ENCODE data around the gene VWC2.

VWC2 gene

DNA sequence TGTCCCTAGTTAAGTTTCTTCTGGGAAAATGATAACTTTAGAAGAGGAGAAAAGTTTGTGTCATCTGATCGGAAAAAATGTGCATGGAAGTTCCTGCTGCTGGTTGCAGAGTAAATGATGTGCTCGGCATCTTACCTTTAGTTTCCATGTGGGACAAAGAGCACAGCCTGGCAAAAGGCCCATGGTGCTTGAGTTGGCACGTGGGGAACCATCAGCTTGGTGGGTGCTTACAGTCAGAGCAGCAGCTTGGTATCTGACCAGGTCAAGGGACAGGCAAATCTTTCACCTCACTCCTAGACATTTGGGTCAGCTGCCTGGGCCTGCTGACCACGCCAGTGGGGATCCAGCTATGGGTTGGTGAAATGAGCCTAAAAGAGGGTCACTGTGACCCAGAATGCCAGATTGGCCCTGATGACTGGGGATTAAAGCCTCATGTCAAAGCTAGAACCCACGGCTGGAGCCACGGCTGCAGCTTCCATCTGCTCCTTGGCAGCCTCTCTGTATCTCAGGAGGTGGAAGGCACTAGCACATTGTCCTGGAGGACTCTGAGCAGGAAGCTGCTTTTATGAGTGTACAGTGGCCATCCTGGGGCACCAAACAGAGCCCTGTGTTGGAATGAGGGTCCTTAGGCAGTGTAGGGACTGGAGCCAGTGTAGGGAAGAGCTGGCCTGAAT lies 24.7 kb downstream of the VWC2 start (continued):
- no peak for TF ChIP-seq ZEB2 (tag by site-specific recombination; IDR thresholded peaks at IDR 0.05)
- TF ChIP-seq TCF7L2 (IDR thresholded peaks at IDR 0.05; ENCODE audit: borderline replicate concordance, low read depth, low read length) = no peak
- TF ChIP-seq, protein P1, sequence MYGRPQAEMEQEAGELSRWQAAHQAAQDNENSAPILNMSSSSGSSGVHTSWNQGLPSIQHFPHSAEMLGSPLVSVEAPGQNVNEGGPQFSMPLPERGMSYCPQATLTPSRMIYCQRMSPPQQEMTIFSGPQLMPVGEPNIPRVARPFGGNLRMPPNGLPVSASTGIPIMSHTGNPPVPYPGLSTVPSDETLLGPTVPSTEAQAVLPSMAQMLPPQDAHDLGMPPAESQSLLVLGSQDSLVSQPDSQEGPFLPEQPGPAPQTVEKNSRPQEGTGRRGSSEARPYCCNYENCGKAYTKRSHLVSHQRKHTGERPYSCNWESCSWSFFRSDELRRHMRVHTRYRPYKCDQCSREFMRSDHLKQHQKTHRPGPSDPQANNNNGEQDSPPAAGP (tag by site-specific recombination; IDR thresholded peaks at IDR 0.05) = no peak
- TF ChIP-seq ZNF747 (tag by site-specific recombination; IDR thresholded peaks at IDR 0.05) = no peak

DNA sequence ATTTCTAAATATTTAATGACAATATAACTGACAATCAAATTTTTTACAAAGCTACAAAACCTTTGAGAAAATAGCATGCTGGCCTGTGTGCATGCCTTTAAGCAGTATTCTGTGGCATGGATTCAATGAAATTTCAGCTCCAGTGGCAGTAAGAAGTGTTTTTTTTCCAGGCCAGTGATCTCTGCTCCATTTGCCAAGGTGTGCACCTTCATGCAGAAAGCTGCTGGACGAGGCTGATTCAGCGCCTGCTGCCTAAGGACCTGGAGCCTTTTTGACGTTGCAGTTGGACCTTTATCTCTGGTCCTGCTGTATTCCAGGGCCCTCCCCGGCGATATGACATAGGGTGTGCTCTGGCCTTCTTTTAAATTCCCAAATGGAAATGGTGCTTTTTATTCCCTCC lies 26.6 kb downstream of the VWC2 start:
- CTCF ChIA-PET = interaction anchor here (0.6 kb wide), 1 partner anchor 1000 kb away, joined by 3 read pairs; no protein-coding TSS in a partner anchor

DNA sequence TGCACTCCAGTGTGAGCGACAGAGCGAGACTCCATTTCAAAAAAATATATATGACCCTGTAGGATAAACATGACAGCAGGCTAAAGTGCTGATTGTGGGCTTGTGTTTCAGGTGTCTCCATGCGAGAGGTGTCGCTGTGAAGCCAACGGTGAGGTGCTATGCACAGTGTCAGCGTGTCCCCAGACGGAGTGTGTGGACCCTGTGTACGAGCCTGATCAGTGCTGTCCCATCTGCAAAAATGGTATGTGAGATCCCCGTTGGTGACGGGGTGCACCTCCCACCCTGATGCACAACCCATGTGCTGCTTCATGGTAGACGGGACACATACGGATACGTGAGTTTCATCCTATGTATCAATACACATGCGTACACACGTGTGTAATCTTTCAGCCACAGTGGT lies 29.2 kb downstream of the VWC2 start:
- H3K9me3 ChIP-seq (ENCODE audit: control insufficient read depth, insufficient read depth, low read depth, low read length) = no peaks in the 10 kb centered on the region
- ChIA-PET CTCF (no interaction called here), POLR2A (no interaction called here)
- H3K4me3 ChIP-seq (ENCODE audit: low read depth, low read length) = no peak overlapping the region
- no peaks in the 10 kb centered on the region for H3K36me3 ChIP-seq (ENCODE audit: control insufficient read depth in 2 of 2, insufficient read depth in 1 of 2, low read length in 2 of 2)
- no peak overlapping the region for H3K27ac ChIP-seq (ENCODE audit: extremely low read depth, low read depth, low read length)
- H3K4me1 ChIP-seq (ENCODE audit: control insufficient read depth, insufficient read depth, low read length) = no peaks in the 10 kb centered on the region
- no peak for TF ChIP-seq ZNF777 (tag by site-specific recombination; IDR thresholded peaks at IDR 0.05; ENCODE audit: borderline replicate concordance)
- no peak for TF ChIP-seq SALL2 (tag by site-specific recombination; IDR thresholded peaks at IDR 0.05; ENCODE audit: borderline replicate concordance)
- no peak for TF ChIP-seq REPIN1 (tag by site-specific recombination; IDR thresholded peaks at IDR 0.05; ENCODE audit: low read depth)
- no peak for TF ChIP-seq ZNF561 (tag by site-specific recombination; IDR thresholded peaks at IDR 0.05; ENCODE audit: borderline replicate concordance)
- TF ChIP-seq ZSCAN30 (tag by site-specific recombination; IDR thresholded peaks at IDR 0.05) = no peak
- no peak for TF ChIP-seq ZNF223 (tag by site-specific recombination; IDR thresholded peaks at IDR 0.05)
- no peak for TF ChIP-seq IKZF3 (tag by site-specific recombination; IDR thresholded peaks at IDR 0.05)
- no peak for TF ChIP-seq BCL11A (tag by site-specific recombination; IDR thresholded peaks at IDR 0.05; ENCODE audit: low read depth)
- TF ChIP-seq ZNF184 (tag by site-specific recombination; IDR thresholded peaks at IDR 0.05) = no peak
- no peak for TF ChIP-seq ZNF114 (tag by site-specific recombination; IDR thresholded peaks at IDR 0.05)
- no peak for TF ChIP-seq ZNF596 (tag by site-specific recombination; IDR thresholded peaks at IDR 0.05)
- TF ChIP-seq SP7 (tag by site-specific recombination; IDR thresholded peaks at IDR 0.05) = no peak
- TF ChIP-seq ZNF214 (tag by site-specific recombination; IDR thresholded peaks at IDR 0.05; ENCODE audit: borderline replicate concordance) = no peak
- no peak for TF ChIP-seq ZEB2 (tag by site-specific recombination; IDR thresholded peaks at IDR 0.05)
- TF ChIP-seq ZNF560 (tag by site-specific recombination; IDR thresholded peaks at IDR 0.05; ENCODE audit: borderline replicate concordance) = no peak
- TF ChIP-seq, protein P2, sequence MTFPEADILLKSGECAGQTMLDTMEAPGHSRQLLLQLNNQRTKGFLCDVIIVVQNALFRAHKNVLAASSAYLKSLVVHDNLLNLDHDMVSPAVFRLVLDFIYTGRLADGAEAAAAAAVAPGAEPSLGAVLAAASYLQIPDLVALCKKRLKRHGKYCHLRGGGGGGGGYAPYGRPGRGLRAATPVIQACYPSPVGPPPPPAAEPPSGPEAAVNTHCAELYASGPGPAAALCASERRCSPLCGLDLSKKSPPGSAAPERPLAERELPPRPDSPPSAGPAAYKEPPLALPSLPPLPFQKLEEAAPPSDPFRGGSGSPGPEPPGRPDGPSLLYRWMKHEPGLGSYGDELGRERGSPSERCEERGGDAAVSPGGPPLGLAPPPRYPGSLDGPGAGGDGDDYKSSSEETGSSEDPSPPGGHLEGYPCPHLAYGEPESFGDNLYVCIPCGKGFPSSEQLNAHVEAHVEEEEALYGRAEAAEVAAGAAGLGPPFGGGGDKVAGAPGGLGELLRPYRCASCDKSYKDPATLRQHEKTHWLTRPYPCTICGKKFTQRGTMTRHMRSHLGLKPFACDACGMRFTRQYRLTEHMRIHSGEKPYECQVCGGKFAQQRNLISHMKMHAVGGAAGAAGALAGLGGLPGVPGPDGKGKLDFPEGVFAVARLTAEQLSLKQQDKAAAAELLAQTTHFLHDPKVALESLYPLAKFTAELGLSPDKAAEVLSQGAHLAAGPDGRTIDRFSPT (tag by site-specific recombination; IDR thresholded peaks at IDR 0.05) = no peak
- TF ChIP-seq, protein P1 (tag by site-specific recombination; IDR thresholded peaks at IDR 0.05) = no peak

More for the DNA sequence above, 26.6 kb downstream of the VWC2 start:
- Histone ChIP-seq H3K4me1 (ENCODE audit: control insufficient read depth, insufficient read depth, low read length) (no peaks in the 10 kb centered on the region), H3K36me3 (ENCODE audit: control insufficient read depth in 2 of 2, insufficient read depth in 1 of 2, low read length in 2 of 2) (no peaks in the 10 kb centered on the region), H3K4me3 (ENCODE audit: low read depth, low read length) (no peak overlapping the region), H3K9me3 (ENCODE audit: control insufficient read depth, insufficient read depth, low read depth, low read length) (no peaks in the 10 kb centered on the region), H3K27ac (ENCODE audit: extremely low read depth, low read depth, low read length) (no peak overlapping the region)
- POLR2A ChIA-PET = no interaction called here
- no peak for TF ChIP-seq KLF8 (tag by site-specific recombination; IDR thresholded peaks at IDR 0.05)
- TF ChIP-seq ZNF214 (tag by site-specific recombination; IDR thresholded peaks at IDR 0.05; ENCODE audit: borderline replicate concordance) = no peak
- no peak for TF ChIP-seq ZSCAN23 (tag by site-specific recombination; IDR thresholded peaks at IDR 0.05)
- TF ChIP-seq ZNF324 (tag by site-specific recombination; IDR thresholded peaks at IDR 0.05) = no peak
- no peak for TF ChIP-seq ZNF350 (tag by site-specific recombination; IDR thresholded peaks at IDR 0.05)
- TF ChIP-seq KLF10 (tag by site-specific recombination; IDR thresholded peaks at IDR 0.05) = no peak
- no peak for TF ChIP-seq ZNF146 (tag by site-specific recombination; IDR thresholded peaks at IDR 0.05)
- no peak for TF ChIP-seq GLIS2 (tag by site-specific recombination; IDR thresholded peaks at IDR 0.05)
- no peak for TF ChIP-seq YY2 (tag by site-specific recombination; IDR thresholded peaks at IDR 0.05)
- TF ChIP-seq ZNF274 (IDR thresholded peaks at IDR 0.05; ENCODE audit: low read length) = no peak
- no peak for TF ChIP-seq ZNF274 (tag by site-specific recombination; IDR thresholded peaks at IDR 0.05; ENCODE audit: borderline replicate concordance)
- no peak for TF ChIP-seq ZNF133 (tag by site-specific recombination; IDR thresholded peaks at IDR 0.05)
- TF ChIP-seq ZFP3 (tag by site-specific recombination; IDR thresholded peaks at IDR 0.05; ENCODE audit: low read depth) = no peak
- TF ChIP-seq, protein P3, sequence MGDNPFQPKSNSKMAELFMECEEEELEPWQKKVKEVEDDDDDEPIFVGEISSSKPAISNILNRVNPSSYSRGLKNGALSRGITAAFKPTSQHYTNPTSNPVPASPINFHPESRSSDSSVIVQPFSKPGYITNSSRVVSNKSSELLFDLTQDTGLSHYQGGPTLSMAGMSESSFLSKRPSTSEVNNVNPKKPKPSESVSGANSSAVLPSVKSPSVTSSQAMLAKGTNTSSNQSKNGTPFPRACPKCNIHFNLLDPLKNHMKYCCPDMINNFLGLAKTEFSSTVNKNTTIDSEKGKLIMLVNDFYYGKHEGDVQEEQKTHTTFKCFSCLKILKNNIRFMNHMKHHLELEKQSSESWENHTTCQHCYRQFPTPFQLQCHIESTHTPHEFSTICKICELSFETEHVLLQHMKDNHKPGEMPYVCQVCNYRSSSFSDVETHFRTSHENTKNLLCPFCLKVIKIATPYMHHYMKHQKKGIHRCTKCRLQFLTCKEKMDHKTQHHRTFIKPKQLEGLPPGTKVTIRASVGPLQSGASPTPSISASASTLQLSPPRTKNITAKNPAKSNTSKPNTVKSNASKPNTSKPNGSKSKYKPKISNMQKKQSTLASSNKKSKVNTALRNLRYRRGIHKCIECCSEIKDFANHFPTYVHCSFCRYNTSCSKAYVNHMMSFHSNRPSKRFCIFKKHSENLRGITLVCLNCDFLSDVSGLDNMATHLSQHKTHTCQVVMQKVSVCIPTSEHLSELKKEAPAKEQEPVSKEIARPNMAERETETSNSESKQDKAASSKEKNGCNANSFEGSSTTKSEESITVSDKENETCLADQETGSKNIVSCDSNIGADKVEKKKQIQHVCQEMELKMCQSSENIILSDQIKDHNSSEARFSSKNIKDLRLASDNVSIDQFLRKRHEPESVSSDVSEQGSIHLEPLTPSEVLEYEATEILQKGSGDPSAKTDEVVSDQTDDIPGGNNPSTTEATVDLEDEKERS (tag by site-specific recombination; IDR thresholded peaks at IDR 0.05) = no peak
- TF ChIP-seq ZNF266 (tag by site-specific recombination; IDR thresholded peaks at IDR 0.05; ENCODE audit: low read depth) = no peak

Measured in HEK293 (cell line).